GM10248 (cell line): Measurements from ENCODE around the gene TFRC.
"Not testable (repeated sequence)": the region's sequence is repeated elsewhere in the genome, so short reads cannot be mapped to it uniquely, and the experiment has no call there.

ENCODE experiments used
- CTCF ChIA-PET: fragments of 300-600 bp; sonication (Branson Sonifier 250); formaldehyde crosslinking; extraction: SDS; loops from one replicate; lab custom pipeline; 2021; ENCODE audit warnings: antibody characterized with exemption; lab: Yijun Ruan, JAX
- POLR2A ChIA-PET: fragments of 350-650 bp; sonication (Branson Sonifier 250); formaldehyde crosslinking; extraction: SDS; loops from one replicate; lab custom pipeline; 2020; ENCODE audit warnings: antibody characterized with exemption; lab: Yijun Ruan, JAX
- DNase-seq: peaks from one replicate; pipeline ENCODE4 v3.0.0; 2012; ENCODE audit errors: extremely low spot score
- CTCF ChIP-seq: IDR thresholded peaks from 2 replicates; pipeline ENCODE4 v1.5.1; 2012; ENCODE audit warnings: mild to moderate bottlenecking, low read depth; ENCODE audit errors: extremely low read depth, missing control alignments, control extremely low read depth

The TFRC gene

GRCh38 chr3:196121066-196121465 is 39.2 kb upstream of the TFRC start:
- POLR2A ChIA-PET: no interaction called here

GRCh38 chr3:196120291-196120951 is 38.5 kb upstream of the TFRC start:
- DNase-seq: no peak
- TF ChIP-seq CTCF: no peak
- ChIA-PET CTCF (interaction anchor here (1.8 to 2.4 kb wide), 2 partner anchors 8 to 11 kb away, joined by 5 to 9 read pairs; no protein-coding TSS in a partner anchor), POLR2A (no interaction called here)

More at GRCh38 chr3:196121066-196121465, 39.2 kb upstream of the TFRC start:
- no peak for TF ChIP-seq CTCF
- CTCF ChIA-PET: interaction anchor here (0.9 to 2.4 kb wide), 4 partner anchors 9 to 75 kb away, joined by 3 to 9 read pairs (median 4); no protein-coding TSS in a partner anchor
- DNase-seq: no peak

- TF ChIP-seq CTCF: no peak
- ChIA-PET POLR2A (interaction anchor here (0.5 kb wide), 1 partner anchor 619 kb away, joined by 3 read pairs; no protein-coding TSS in a partner anchor), CTCF (interaction anchor here (0.9 to 2.9 kb wide), 8 partner anchors 10 to 77 kb away, joined by 3 to 13 read pairs (median 4); no protein-coding TSS in a partner anchor)
- peak; percentile 20 for DNase-seq
These were observed 35.9 kb upstream of the TFRC start for GRCh38 chr3:196117809-196118208.

DNA sequence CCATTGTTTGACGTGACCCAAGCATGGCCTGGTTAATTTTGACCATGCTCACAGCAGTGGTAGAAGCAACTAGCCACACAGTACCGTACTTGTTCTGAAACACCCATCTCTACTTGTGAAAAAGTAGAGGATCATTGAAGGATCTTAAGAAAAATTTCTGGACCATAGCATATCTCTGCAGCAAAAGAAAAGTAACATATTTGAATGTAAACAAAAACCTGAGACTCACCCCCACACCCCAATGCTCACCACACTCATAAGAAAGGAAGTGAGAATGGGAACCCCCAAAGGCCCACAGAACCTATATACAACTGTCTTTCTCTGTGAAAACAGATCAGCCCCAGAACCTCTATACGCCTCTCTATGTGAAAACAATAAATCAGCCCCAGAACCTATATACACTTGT is 33.8 kb upstream of the TFRC start:
- no peak for TF ChIP-seq CTCF
- peak; percentile 72 for DNase-seq
- ChIA-PET POLR2A (no interaction called here), CTCF (no interaction called here)

DNA sequence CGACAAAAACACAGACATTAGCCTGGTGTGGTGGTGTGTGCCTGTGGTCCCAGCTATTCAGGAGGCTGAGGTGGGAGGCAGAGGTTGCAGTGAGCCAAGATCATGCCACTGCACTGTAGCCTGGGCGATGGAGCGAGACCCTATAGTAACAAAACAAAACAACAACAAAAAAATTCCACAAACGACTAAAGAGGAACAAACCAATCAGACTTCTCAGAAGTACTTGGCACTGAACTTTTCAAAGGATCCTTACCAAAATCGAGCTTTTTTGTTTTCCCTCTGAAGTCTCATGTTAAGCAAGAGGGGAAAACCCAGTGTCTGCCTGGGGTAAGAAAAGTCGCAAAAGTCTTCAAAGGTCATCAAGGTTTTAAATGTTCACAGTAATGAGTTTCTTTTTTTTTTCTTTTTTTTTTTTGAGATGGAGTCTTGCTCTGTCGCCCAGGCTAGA is 30.1 kb upstream of the TFRC start:
- POLR2A ChIA-PET: interaction anchor here (0.6 to 1.1 kb wide), 7 partner anchors 16 to 554 kb away, joined by 3 to 6 read pairs (median 4); no protein-coding TSS in a partner anchor
- CTCF ChIA-PET: interaction anchor here (1.3 to 2.4 kb wide), 8 partner anchors 9 to 90 kb away, joined by 4 to 20 read pairs (median 6); no protein-coding TSS in a partner anchor
- no peak for TF ChIP-seq CTCF
- DNase-seq: peak; percentile 72

DNA sequence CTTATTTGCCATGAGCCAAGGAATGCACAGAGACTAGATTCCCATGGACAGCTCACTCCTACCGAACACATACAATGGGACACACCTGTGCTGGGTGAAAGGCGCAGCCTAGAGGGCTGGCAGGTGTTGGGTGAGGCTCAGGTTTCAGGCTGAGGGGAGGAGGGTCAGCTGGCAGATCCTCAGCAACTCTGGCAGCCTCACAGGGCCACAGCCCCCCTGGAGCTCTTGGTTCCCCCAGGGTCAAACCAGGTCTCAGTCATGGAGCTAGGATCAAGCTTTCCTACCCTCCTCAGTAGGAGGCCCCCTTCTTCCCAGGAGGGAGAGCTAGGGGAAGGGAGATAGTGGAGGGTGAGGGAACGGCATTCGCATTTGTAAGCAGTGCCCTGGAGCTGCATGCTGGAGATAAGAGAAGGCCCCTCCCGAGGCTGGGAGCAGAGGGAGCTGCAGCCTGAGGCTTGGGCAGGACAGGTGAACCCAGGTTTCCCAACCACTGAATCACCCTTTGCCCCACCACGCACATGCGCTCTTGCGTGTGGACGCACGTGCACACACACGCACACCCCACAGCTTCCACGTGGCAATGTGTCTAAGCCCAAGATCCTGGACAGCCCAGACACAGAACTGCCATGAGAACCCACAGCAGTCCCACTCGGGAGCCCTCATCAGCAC is 26.3 kb upstream of the TFRC start:
- no peak for TF ChIP-seq CTCF
- DNase-seq: no peak
- ChIA-PET POLR2A (interaction anchor here (1.4 kb wide), 1 partner anchor 12 kb away, joined by 4 read pairs; no protein-coding TSS in a partner anchor), CTCF (interaction anchor here (3.5 kb wide), 1 partner anchor 11 kb away, joined by 15 read pairs; no protein-coding TSS in a partner anchor)

GRCh38 chr3:196104707-196105106 is 22.8 kb upstream of the TFRC start:
- not testable (repeated sequence) for DNase-seq
- ChIA-PET POLR2A (interaction anchor here (0.7 kb wide), 1 partner anchor 58 kb away, joined by 6 read pairs; no protein-coding TSS in a partner anchor), CTCF (interaction anchor here (0.7 to 1.0 kb wide), 2 partner anchors 8 to 83 kb away, joined by 3 read pairs; no protein-coding TSS in a partner anchor)

- DNase-seq, CTCF ChIA-PET: not testable (repeated sequence)
- POLR2A ChIA-PET: interaction anchor here (0.6 to 0.7 kb wide), 2 partner anchors 81 to 91 kb away, joined by 4 read pairs; no protein-coding TSS in a partner anchor
These were observed 16.6 kb upstream of the TFRC start for GRCh38 chr3:196098365-196098980.
